SK-N-SH (cell line): ENCODE measurements around the gene TSPAN4. TPM values are rescaled to one million over a fixed set of nuclear protein-coding genes. Genes with fewer than 3 reads are reported as not detected.

Source experiments
- CTCF ChIA-PET: fragments of 300-600, 350-600 bp; formaldehyde crosslinking; extraction: SDS; loops from one replicate; lab custom pipeline; 2021; lab: Yijun Ruan, JAX
- POLR2A ChIA-PET: fragments of 350-600 bp; sonication (Branson Sonifier 250); formaldehyde crosslinking; extraction: SDS; loops from one replicate; lab custom pipeline; 2020; ENCODE audit warnings: antibody characterized with exemption, inconsistent platforms; lab: Yijun Ruan, JAX
- DNase-seq: peaks from one replicate; pipeline ENCODE4 v3.0.0; 2012
- H2AFZ ChIP-seq: fragments of 200-600 bp; sonication (generic); 2 replicates; pipeline ENCODE4 v1.8.1; 2016; ENCODE audit warnings: antibody characterized with exemption, mild to moderate bottlenecking, low read depth
- H3F3A ChIP-seq: fragments of 200-600 bp; sonication (generic); replicated peaks from 2 replicates; pipeline ENCODE3; 2016; ENCODE audit warnings: antibody characterized with exemption, mild to moderate bottlenecking; ENCODE audit not compliant: insufficient read depth
- H3K27ac ChIP-seq, 2 experiments: fragments of 200-500 bp in 1 of 2; fragments of 200-600 bp in 1 of 2; sonication (Bioruptor generic) in 1 of 2; sonication (generic), shearing (Covaris generic) in 1 of 2; 2 replicates each; pipeline versions ENCODE4 v1.5.1 to v1.6.1; 2014 to 2016; ENCODE audit warnings: low read depth in 2 of 2, inconsistent platforms in 1 of 2, low read length in 1 of 2, mild to moderate bottlenecking in 1 of 2, mixed read lengths in 1 of 2
- H3K27me3 ChIP-seq: fragments of 200-600 bp; sonication (generic), shearing (Covaris generic); 2 replicates; pipeline ENCODE4 v1.6.1; 2016; ENCODE audit warnings: mixed run types; ENCODE audit not compliant: insufficient read depth
- H3K36me3 ChIP-seq, 2 experiments: fragments of 200-500 bp in 1 of 2; fragments of 200-600 bp in 1 of 2; sonication (Bioruptor generic) in 1 of 2; sonication (generic) in 1 of 2; replicated peaks in 1 of 2; 2 replicates each; pipeline versions ENCODE3 to v1.5.1; 2014 to 2016; ENCODE audit warnings: low read length in 1 of 2, mild to moderate bottlenecking in 1 of 2; ENCODE audit not compliant: insufficient read depth in 2 of 2, control insufficient read depth in 1 of 2
- H3K4me1 ChIP-seq, 2 experiments: fragments of 200-500 bp in 1 of 2; fragments of 200-600 bp in 1 of 2; sonication (Bioruptor generic) in 1 of 2; sonication (generic), shearing (Covaris generic) in 1 of 2; 2 replicates each; pipeline versions ENCODE4 v1.5.1 to v1.6.1; 2014 to 2016; ENCODE audit warnings: low read depth in 1 of 2, low read length in 1 of 2, mixed run types in 1 of 2; ENCODE audit not compliant: insufficient read depth in 2 of 2, control insufficient read depth in 1 of 2
- H3K4me2 ChIP-seq: fragments of 200-600 bp; sonication (generic), shearing (Covaris generic); 2 replicates; pipeline ENCODE4 v1.6.1; 2017; ENCODE audit warnings: mixed run types
- H3K4me3 ChIP-seq, 2 experiments: fragments of 200-500 bp in 1 of 2; fragments of 200-600 bp in 1 of 2; sonication (Bioruptor generic) in 1 of 2; sonication (generic), shearing (Covaris generic) in 1 of 2; 2 replicates each; pipeline versions ENCODE4 v1.5.1 to v1.8.1; 2014 to 2016; ENCODE audit warnings: low read depth in 2 of 2, inconsistent platforms in 1 of 2, low read length in 1 of 2, mild to moderate bottlenecking in 1 of 2, mixed read lengths in 1 of 2, moderate library complexity in 1 of 2
- H3K79me2 ChIP-seq: fragments of 200-600 bp; sonication (generic); 2 replicates; pipeline ENCODE4 v1.8.1; 2017; ENCODE audit warnings: mild to moderate bottlenecking; ENCODE audit not compliant: insufficient read depth
- H3K9ac ChIP-seq: fragments of 200-600 bp; sonication (generic); 2 replicates; pipeline ENCODE4 v1.6.1; 2017; ENCODE audit warnings: mixed run types
- H3K9me2 ChIP-seq: fragments of 200-600 bp; sonication (generic); 2 replicates; pipeline ENCODE4 v1.6.1; 2017; ENCODE audit warnings: mixed run types
- H3K9me3 ChIP-seq: fragments of 200-600 bp; sonication (generic); 2 replicates; pipeline ENCODE4 v1.6.1; 2017; ENCODE audit warnings: mixed run types, mild to moderate bottlenecking, moderate library complexity
- H4K20me1 ChIP-seq: fragments of 200-600 bp; sonication (generic); 2 replicates; pipeline ENCODE4 v1.6.1; 2017; ENCODE audit warnings: mild to moderate bottlenecking, mixed run types; ENCODE audit not compliant: insufficient read depth
- CHD2 ChIP-seq: fragments of 150-350 bp; IDR thresholded peaks from 2 replicates; pipeline ENCODE4 v1.6.1; 2018; ENCODE audit warnings: low read length; ENCODE audit not compliant: partially characterized antibody
- ELF1 ChIP-seq: IDR thresholded peaks from 2 replicates; pipeline ENCODE4 v1.4.0; 2012
- FOXJ3 ChIP-seq: sonication (generic); formaldehyde crosslinking; IDR thresholded peaks from 2 replicates; pipeline ENCODE4 v1.5.1; 2020; ENCODE audit warnings: mild to moderate bottlenecking, missing genetic modification reagents
- FOXM1 ChIP-seq: IDR thresholded peaks from 2 replicates; pipeline ENCODE4 v1.4.0; 2012; ENCODE audit warnings: low read depth, mild to moderate bottlenecking
- GATA2 ChIP-seq: sonication (generic); formaldehyde crosslinking; IDR thresholded peaks from 2 replicates; pipeline ENCODE4 v1.5.0; 2020; ENCODE audit warnings: mild to moderate bottlenecking, missing genetic modification reagents
- MAX ChIP-seq: IDR thresholded peaks from 2 replicates; pipeline ENCODE4 v1.4.0; 2012; ENCODE audit warnings: low read depth
- MEF2A ChIP-seq: IDR thresholded peaks from 2 replicates; pipeline ENCODE4 v1.4.0; 2012; ENCODE audit warnings: low read depth, borderline replicate concordance
- MXI1 ChIP-seq: IDR thresholded peaks from 2 replicates; pipeline ENCODE4 v1.6.1; 2012; ENCODE audit warnings: mild to moderate bottlenecking, low read depth, low read length, improper control_type of control experiment
- NFIC ChIP-seq: IDR thresholded peaks from 2 replicates; pipeline ENCODE4 v1.4.0; 2012; ENCODE audit warnings: borderline replicate concordance
- RXRA ChIP-seq: IDR thresholded peaks from 2 replicates; pipeline ENCODE4 v1.4.0; 2012; ENCODE audit warnings: low read depth, mild to moderate bottlenecking, borderline replicate concordance
- SIN3A ChIP-seq: IDR thresholded peaks from 2 replicates; pipeline ENCODE4 v1.6.1; 2012; ENCODE audit warnings: low read depth, mild to moderate bottlenecking, low read length, moderate library complexity, borderline replicate concordance
- SMC3 ChIP-seq: IDR thresholded peaks from 2 replicates; pipeline ENCODE4 v1.6.1; 2012; ENCODE audit warnings: low read depth, low read length, improper control_type of control experiment
- TAF1 ChIP-seq: IDR thresholded peaks from 2 replicates; pipeline ENCODE4 v1.6.1; 2012; ENCODE audit warnings: low read depth, mild to moderate bottlenecking, low read length, moderate library complexity, borderline replicate concordance
- TCF12 ChIP-seq: IDR thresholded peaks from 2 replicates; pipeline ENCODE4 v1.4.0; 2012
- USF1 ChIP-seq: IDR thresholded peaks from 2 replicates; pipeline ENCODE4 v1.4.0; 2012; ENCODE audit warnings: low read depth, borderline replicate concordance
- WGBS: methylation state at CpG from one replicate; pipeline ENCODE4 v1.1.6; 2017; ENCODE audit warnings: low lambda C conversion rate; 5-methylcytosine and 5-hydroxymethylcytosine counted together
- polyA plus RNA-seq, 3 experiments: library from polyadenylated mRNA; depleted of rRNA; stranded (reverse); fragments of >200 nt; gene quantifications; 2 replicates each; pipeline ENCODE4 v1.2.3, GENCODE V29; 2012
- TF ChIP-seq, protein P1 (sequence below): fragments of 200-600 bp; sonication (generic); IDR thresholded peaks from 2 replicates; pipeline ENCODE4 v1.6.1; 2017; ENCODE audit warnings: antibody characterized with exemption, mild to moderate bottlenecking, moderate library complexity
- TF ChIP-seq, protein P2 (sequence below): IDR thresholded peaks from 2 replicates; pipeline ENCODE4; 2012
- TF ChIP-seq, protein P3 (sequence below): IDR thresholded peaks from 2 replicates; pipeline ENCODE4 v1.6.1; 2012; ENCODE audit warnings: mild to moderate bottlenecking, low read depth, low read length, moderate library complexity

TSPAN4 gene
- polyA plus RNA-seq, 1 of the 3 experiments (the other 2 are of a cell fraction) = 226 TPM

GRCh38 chr11:907668-908067 is 65.0 kb downstream of the TSPAN4 start:
- Histone ChIP-seq H3K9me3 (no peaks in the 10 kb centered on the region), H3K36me3 (peaks cover 5 to 16% of the 10 kb centered on the region in 2 experiments), H2AFZ (no peak overlapping the region), H3K4me2 (no peak overlapping the region), H3K4me1 (peaks cover 0 to 14% of the 10 kb centered on the region in 2 experiments; a peak in 1 of 4 replicates), H3K9ac (no peak overlapping the region), H3K9me2 (no peaks in the 10 kb centered on the region)
- 100% methylated on average over 2 of the region's 2 CpGs for WGBS
- no peak for DNase-seq
- POLR2A ChIA-PET = interaction anchor here (0.5 kb wide), 1 partner anchor 11 kb away, joined by 4 read pairs; no protein-coding TSS in a partner anchor
- TF ChIP-seq FOXM1 = no peak
- TF ChIP-seq GATA2 (CRISPR knock-in tag) = no peak
- TF ChIP-seq SMC3 = no peak
- no peak for TF ChIP-seq TAF1
- TF ChIP-seq MXI1 = no peak
- no peak for TF ChIP-seq MEF2A
- TF ChIP-seq, protein P1, sequence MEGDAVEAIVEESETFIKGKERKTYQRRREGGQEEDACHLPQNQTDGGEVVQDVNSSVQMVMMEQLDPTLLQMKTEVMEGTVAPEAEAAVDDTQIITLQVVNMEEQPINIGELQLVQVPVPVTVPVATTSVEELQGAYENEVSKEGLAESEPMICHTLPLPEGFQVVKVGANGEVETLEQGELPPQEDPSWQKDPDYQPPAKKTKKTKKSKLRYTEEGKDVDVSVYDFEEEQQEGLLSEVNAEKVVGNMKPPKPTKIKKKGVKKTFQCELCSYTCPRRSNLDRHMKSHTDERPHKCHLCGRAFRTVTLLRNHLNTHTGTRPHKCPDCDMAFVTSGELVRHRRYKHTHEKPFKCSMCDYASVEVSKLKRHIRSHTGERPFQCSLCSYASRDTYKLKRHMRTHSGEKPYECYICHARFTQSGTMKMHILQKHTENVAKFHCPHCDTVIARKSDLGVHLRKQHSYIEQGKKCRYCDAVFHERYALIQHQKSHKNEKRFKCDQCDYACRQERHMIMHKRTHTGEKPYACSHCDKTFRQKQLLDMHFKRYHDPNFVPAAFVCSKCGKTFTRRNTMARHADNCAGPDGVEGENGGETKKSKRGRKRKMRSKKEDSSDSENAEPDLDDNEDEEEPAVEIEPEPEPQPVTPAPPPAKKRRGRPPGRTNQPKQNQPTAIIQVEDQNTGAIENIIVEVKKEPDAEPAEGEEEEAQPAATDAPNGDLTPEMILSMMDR = no peak
- TF ChIP-seq SIN3A = no peak
- TF ChIP-seq MAX = no peak
- no peak for TF ChIP-seq NFIC
- TF ChIP-seq FOXJ3 (CRISPR knock-in tag) = no peak
- TF ChIP-seq CHD2 = no peak
- TF ChIP-seq ELF1 = no peak
- no peak for TF ChIP-seq TCF12
- no peak for TF ChIP-seq USF1
- TF ChIP-seq, protein P2, sequence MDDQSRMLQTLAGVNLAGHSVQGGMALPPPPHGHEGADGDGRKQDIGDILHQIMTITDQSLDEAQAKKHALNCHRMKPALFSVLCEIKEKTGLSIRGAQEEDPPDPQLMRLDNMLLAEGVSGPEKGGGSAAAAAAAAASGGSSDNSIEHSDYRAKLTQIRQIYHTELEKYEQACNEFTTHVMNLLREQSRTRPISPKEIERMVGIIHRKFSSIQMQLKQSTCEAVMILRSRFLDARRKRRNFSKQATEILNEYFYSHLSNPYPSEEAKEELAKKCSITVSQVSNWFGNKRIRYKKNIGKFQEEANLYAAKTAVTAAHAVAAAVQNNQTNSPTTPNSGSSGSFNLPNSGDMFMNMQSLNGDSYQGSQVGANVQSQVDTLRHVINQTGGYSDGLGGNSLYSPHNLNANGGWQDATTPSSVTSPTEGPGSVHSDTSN = no peak
- TF ChIP-seq, all 33 proteins: peak for 0
- H3K27me3 ChIP-seq = no peaks in the 10 kb centered on the region
- H3F3A ChIP-seq = no peaks in the 10 kb centered on the region
- H3K4me3 ChIP-seq = no peak overlapping the region
- CTCF ChIA-PET = no interaction called here
- 0 out of 2 replicates have a peak, but pooled peaks cover 3% of the 10 kb centered on the region for H4K20me1 ChIP-seq
- peaks cover 35% of the 10 kb centered on the region for H3K79me2 ChIP-seq
- no peak overlapping the region for H3K27ac ChIP-seq

DNA sequence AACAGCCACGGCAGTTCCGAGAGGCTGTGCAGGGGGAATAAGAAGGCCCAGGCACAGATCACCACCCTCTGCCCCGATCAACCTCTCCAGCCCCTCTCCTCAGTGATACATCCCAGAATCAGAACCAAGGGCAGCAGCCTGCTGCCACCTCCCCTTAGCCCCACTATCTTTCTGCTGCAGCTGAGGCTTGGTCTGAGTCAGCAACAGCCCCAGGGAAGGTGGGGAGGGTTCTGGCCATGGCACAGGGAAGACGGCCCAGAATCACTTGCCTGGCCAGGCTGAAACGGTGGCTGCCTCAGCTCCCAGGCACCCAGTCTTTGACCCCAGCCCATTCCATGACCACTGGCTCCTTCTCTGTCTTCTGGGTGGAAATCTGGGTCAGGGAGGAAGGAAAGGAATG is 65.6 kb downstream of the TSPAN4 start:
- H3K9me3 ChIP-seq = no peaks in the 10 kb centered on the region
- H3K9ac ChIP-seq = no peak overlapping the region
- H3K36me3 ChIP-seq = peaks cover 5 to 10% of the 10 kb centered on the region in 2 experiments
- WGBS = 59% methylated on average over 2 of the region's 5 CpGs
- H3K27me3 ChIP-seq = no peaks in the 10 kb centered on the region
- 0 out of 2 replicates have a peak, but pooled peaks cover 3% of the 10 kb centered on the region for H4K20me1 ChIP-seq
- peaks cover 35% of the 10 kb centered on the region for H3K79me2 ChIP-seq
- H2AFZ ChIP-seq = no peak overlapping the region
- H3K9me2 ChIP-seq = no peaks in the 10 kb centered on the region
- no peak overlapping the region for H3K27ac ChIP-seq
- H3F3A ChIP-seq = no peaks in the 10 kb centered on the region
- peaks cover 0 to 14% of the 10 kb centered on the region in 2 experiments; a peak in 1 of 4 replicates for H3K4me1 ChIP-seq
- ChIA-PET CTCF (no interaction called here), POLR2A (no interaction called here)
- no peak overlapping the region for H3K4me2 ChIP-seq
- H3K4me3 ChIP-seq = no peak overlapping the region
- no peak for DNase-seq
- TF ChIP-seq RXRA = no peak
- TF ChIP-seq CHD2 = no peak
- TF ChIP-seq, protein P3, sequence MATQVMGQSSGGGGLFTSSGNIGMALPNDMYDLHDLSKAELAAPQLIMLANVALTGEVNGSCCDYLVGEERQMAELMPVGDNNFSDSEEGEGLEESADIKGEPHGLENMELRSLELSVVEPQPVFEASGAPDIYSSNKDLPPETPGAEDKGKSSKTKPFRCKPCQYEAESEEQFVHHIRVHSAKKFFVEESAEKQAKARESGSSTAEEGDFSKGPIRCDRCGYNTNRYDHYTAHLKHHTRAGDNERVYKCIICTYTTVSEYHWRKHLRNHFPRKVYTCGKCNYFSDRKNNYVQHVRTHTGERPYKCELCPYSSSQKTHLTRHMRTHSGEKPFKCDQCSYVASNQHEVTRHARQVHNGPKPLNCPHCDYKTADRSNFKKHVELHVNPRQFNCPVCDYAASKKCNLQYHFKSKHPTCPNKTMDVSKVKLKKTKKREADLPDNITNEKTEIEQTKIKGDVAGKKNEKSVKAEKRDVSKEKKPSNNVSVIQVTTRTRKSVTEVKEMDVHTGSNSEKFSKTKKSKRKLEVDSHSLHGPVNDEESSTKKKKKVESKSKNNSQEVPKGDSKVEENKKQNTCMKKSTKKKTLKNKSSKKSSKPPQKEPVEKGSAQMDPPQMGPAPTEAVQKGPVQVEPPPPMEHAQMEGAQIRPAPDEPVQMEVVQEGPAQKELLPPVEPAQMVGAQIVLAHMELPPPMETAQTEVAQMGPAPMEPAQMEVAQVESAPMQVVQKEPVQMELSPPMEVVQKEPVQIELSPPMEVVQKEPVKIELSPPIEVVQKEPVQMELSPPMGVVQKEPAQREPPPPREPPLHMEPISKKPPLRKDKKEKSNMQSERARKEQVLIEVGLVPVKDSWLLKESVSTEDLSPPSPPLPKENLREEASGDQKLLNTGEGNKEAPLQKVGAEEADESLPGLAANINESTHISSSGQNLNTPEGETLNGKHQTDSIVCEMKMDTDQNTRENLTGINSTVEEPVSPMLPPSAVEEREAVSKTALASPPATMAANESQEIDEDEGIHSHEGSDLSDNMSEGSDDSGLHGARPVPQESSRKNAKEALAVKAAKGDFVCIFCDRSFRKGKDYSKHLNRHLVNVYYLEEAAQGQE = peak; percentile 60; the same call in 1 of the 2 replicates
